Fibroblast of skin of left biceps (primary cell): ENCODE results near the gene CCT7.

Experiments used
- DNase-seq, 2 experiments: peaks; one replicate each; pipeline ENCODE4 v3.0.0-alpha.2; 2013; ENCODE audit warnings: low read depth in 2 of 2

Gene CCT7

DNA sequence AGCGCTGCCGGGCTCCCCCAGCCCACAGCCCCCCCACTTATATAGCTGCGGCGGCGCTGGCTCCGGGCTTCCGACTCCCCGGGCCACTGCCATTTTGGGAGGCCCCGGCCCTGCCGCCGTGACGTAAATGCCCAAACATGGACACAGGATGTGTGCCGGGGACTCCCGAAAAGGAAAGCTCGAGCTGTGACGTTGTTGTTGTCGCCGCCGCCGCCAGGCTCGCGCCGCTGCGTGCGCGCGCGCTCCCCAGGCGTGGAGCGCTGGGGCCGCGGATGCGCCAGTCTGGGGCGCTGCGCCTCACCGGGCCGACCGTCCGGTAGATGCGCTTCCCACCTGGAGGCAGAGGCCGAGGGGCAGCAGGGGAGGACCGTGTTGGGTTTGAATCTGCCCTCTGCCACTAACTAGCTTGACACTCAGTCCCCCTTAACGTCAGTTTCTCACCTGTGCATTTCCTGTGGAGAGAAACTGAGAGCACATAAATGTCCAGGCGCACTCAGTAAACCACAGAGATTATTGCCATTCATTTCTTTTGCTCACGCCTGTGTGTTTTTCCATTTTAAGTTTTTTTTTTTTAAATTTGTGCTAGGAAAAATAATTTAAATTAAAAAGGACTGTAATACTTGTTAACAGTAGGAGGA lies 59.5 kb downstream of the CCT7 start, which contains the start of gene EGR4:
EGR4 (minus strand) TSS at position 15 of the 638 bp plus-strand sequence. CDS start 231 bp downstream, outside the sequence.
- DNase-seq = peak in 1 of 2 experiments; percentile 1

DNA sequence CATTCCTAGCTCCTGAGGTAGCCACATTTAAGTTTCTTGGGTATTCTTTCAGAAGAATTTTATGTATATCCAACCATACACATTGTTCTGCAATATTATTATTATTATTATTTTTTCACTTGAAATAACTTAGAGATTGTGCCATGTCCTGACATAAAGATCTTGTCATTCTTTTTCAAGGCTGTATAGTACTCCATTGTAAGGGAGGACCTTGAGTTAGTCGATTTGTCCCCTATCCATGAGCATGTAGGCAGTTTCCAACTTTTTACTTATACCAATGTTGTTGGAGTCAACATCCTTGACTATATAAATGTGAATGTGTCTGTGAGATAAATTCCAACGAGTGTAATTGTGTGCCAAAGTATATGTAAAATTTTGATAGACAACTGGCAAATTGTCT lies 60.1 kb downstream of the CCT7 start:
- DNase-seq = no peak

DNA sequence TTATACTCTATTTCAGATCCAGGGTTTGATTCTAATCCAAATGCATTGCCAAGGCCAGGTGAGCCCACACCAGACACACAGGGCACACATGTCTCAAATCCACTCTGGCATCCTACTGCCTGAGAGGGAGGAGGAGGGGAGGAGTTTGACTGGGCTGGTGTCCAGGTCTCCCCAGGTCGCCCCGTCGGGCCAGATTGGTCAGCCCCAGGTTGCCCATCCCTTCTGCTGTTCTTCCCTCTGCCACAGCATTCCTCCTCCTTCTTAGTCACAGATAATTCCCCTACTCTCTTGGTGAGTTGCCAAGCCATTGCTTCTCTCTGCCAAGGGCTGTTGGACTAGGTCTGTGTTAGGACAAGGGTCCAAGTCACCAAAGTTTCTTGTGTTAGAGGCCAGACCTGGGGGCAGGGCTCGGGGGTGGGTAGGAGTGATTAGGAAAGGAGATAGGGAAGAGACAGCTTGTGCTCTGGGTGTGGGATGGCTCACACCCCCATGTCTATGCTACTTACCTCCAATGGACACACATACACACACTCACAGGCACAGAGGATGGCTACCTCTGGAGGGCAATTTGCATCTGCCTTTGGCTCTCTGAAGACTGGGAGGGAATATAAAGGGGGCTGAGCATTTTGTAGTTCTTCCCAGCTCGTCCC lies 61.8 kb downstream of the CCT7 start:
- DNase-seq = no peak

DNA sequence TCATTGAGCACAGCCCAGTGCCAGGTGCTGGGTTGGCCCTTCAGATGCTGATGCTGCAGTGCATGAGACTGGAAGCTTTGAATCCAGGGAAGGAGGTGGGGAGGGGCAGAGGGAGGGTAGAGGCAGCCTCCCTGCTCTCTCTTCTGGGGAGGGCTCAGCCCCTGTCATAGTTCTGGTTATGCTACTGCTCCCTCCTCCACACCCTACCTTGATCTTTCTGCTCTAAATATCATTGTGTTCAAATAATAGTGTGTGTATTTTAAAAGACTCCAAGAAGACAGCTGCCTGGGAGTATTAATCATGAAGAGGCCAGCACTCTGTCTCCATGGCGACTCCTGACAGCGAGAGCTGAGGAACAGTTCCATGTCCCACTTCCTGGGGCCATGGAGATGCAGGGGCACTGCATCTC lies 63.0 kb downstream of the CCT7 start:
- no peak for DNase-seq

DNA sequence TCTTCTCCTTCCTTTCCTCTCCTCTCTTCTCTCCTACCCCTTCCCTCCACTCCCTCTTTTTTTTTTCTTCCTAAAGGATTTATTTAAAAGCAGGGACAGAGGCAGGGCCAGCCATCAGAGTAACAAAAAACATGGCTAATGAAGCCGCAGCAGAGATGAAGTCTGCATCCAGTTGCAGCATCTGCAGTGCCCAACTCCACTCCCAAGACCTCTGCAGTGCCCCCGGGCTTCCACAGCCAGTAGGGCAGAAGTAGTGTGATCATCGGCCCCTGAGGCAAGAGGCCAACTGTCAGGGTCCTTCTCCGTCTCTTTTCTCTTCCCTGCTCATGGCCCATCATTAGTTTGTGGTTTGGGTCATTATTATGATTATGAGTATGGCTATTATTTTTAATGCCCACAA lies 63.5 kb downstream of the CCT7 start:
- DNase-seq = no peak

DNA sequence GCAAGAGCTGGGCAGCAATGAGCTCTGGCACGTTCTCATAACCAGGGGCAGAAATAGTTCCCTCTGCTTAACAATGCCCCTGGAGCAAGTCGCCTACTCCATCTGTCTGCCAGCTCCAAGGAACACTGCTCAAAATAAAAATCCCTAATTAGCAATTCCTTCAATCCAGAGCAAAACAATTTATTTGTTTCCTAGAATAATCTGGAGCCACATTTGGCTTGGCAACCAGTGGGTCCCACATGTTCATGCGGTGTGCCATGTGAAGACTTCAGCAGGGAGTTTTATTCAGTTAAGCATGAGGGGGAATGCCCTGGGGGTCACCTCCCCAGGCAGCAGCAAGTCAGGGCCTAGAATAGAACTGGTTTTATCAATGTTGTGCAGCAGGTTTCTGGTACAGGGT lies 66.8 kb downstream of the CCT7 start:
- no peak for DNase-seq

DNA sequence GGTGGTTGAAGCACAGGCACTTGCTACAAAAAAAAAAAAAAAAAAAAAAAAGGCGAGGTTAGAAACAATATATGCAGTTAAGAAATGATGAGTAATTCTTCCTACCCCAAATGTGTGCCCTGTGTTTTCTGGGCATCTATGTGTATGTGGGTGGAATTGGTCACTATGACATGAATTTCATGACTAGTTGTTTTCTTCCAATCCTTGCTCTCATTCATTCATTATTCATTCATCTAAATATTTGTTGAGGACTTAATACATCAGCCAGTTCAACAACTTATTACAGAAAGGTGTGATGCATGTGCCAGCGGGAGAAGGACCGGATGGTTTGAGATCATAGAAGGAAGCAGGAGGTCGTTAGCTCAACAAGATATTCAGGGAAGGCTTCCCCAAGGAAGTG lies 67.5 kb downstream of the CCT7 start:
- no peak for DNase-seq
